HCT116 (cell line): ENCODE measurements around the gene NDUFS2. TPM values are rescaled to one million over a fixed set of nuclear protein-coding genes. Genes with fewer than 3 reads are reported as not detected.

Source experiments
- ATAC-seq: fragments of 200-7000 bp; cut with Tn5 transposase; 2 replicates; pipeline ENCODE4 v1.9.1; 2020; ENCODE audit warnings: mild to moderate bottlenecking, moderate library complexity
- BruUV-seq: library from RNA; stranded (reverse); fragments of 400-500 nt; replicated peaks from 2 replicates; lab custom pipeline; 2021; lab: Mats Ljungman, UMichigan
- CTCF ChIA-PET: fragments of 300-600 bp; sonication (Branson Sonifier 250); formaldehyde crosslinking; loops from one replicate; lab custom pipeline; 2021; ENCODE audit warnings: antibody characterized with exemption; lab: Charles Lee
- POLR2A ChIA-PET: fragments of 300-600, 350-600 bp; sonication (Branson Sonifier 250); formaldehyde crosslinking; loops from one replicate; lab custom pipeline; 2021; ENCODE audit warnings: antibody characterized with exemption; lab: Charles Lee
- RAD21 ChIA-PET, 2 experiments: fragments of 300-600 bp; sonication (Branson Sonifier 250); formaldehyde crosslinking; loops; one replicate each; lab custom pipeline; 2023; ENCODE audit warnings: low total read pairs in 2 of 2; ENCODE audit not compliant: uncharacterized antibody in 2 of 2, unreplicated experiment in 2 of 2, low non-redundant PET in 1 of 2; lab: Charles Lee
- DNase-seq: peaks from one replicate; pipeline ENCODE4 v3.0.0-alpha.2; 2010; ENCODE audit warnings: low read depth, low spot score
- H2AFZ ChIP-seq: fragments of 200-600 bp; shearing (Covaris generic), sonication (generic); 2 replicates; pipeline ENCODE4 v1.6.1; 2017; ENCODE audit warnings: low read depth, mixed run types, mixed read lengths, antibody characterized with exemption, low read length; ENCODE audit not compliant: poor library complexity, severe bottlenecking
- H3K27ac ChIP-seq: 2 replicates; pipeline ENCODE4 v1.5.1; 2012; ENCODE audit warnings: low read depth, low read length
- H3K27me3 ChIP-seq: fragments of 200-600 bp; sonication (generic); 2 replicates; pipeline ENCODE4 v1.6.1; 2016; ENCODE audit warnings: mixed run types, low read length, mixed read lengths; ENCODE audit not compliant: insufficient read depth
- H3K36me3 ChIP-seq, 2 experiments: fragments of 200-500 bp in 1 of 2; fragments of 200-600 bp in 1 of 2; sonication (Bioruptor generic) in 1 of 2; sonication (generic) in 1 of 2; 2 replicates each; pipeline versions ENCODE4 v1.5.1 to v1.6.1; 2014 to 2016; ENCODE audit warnings: low read length in 2 of 2, inconsistent platforms in 1 of 2, mixed read lengths in 1 of 2, mixed run types in 1 of 2; ENCODE audit not compliant: insufficient read depth in 2 of 2, control insufficient read depth in 1 of 2
- H3K4me1 ChIP-seq, 2 experiments: fragments of 200-600 bp in 1 of 2; sonication (generic) in 1 of 2; 2 replicates each; pipeline versions ENCODE4 v1.5.1 to v1.6.1; 2012 to 2017; ENCODE audit warnings: low read length in 2 of 2, inconsistent platforms in 1 of 2, mild to moderate bottlenecking in 1 of 2, mixed read lengths in 1 of 2, mixed run types in 1 of 2, moderate library complexity in 1 of 2; ENCODE audit not compliant: insufficient read depth in 2 of 2, control insufficient read depth in 1 of 2
- H3K4me2 ChIP-seq: fragments of 200-600 bp; sonication (generic); 2 replicates; pipeline ENCODE4 v1.6.1; 2017; ENCODE audit warnings: mixed run types, low read length, mixed read lengths
- H3K4me3 ChIP-seq, 2 experiments: fragments of 200-600 bp in 1 of 2; sonication (generic) in 1 of 2; replicated peaks in 1 of 2; 2 replicates each; pipeline ENCODE4 v1.5.1; 2011 to 2016; ENCODE audit warnings: low read length in 2 of 2, control low read depth in 1 of 2, low read depth in 1 of 2, mild to moderate bottlenecking in 1 of 2, mixed read lengths in 1 of 2, mixed run types in 1 of 2
- H3K79me2 ChIP-seq: fragments of 200-600 bp; sonication (generic); 2 replicates; pipeline ENCODE4 v1.6.1; 2017; ENCODE audit warnings: mild to moderate bottlenecking, mixed run types, low read length, moderate library complexity, mixed read lengths; ENCODE audit not compliant: insufficient read depth
- H3K9ac ChIP-seq: fragments of 200-600 bp; sonication (generic); 2 replicates; pipeline ENCODE4 v1.6.1; 2016; ENCODE audit warnings: low read length, mixed read lengths
- H3K9me2 ChIP-seq: fragments of 200-600 bp; sonication (generic), shearing (Covaris generic); 2 replicates; pipeline ENCODE4 v1.6.1; 2017; ENCODE audit warnings: mixed run types, mild to moderate bottlenecking, moderate library complexity; ENCODE audit not compliant: insufficient read depth
- H3K9me3 ChIP-seq, 2 experiments: fragments of 200-500 bp in 1 of 2; fragments of 200-600 bp in 1 of 2; sonication (Bioruptor generic) in 1 of 2; sonication (generic) in 1 of 2; 2 replicates each; pipeline ENCODE4 v1.6.1; 2014 to 2017; ENCODE audit warnings: low read length in 2 of 2, mixed read lengths in 2 of 2, inconsistent platforms in 1 of 2, low read depth in 1 of 2, mild to moderate bottlenecking in 1 of 2, mixed run types in 1 of 2, moderate library complexity in 1 of 2; ENCODE audit not compliant: control insufficient read depth in 1 of 2, insufficient read depth in 1 of 2
- H4K20me1 ChIP-seq: fragments of 200-600 bp; sonication (generic), shearing (Covaris generic); 2 replicates; pipeline ENCODE4 v1.6.1; 2017; ENCODE audit warnings: mixed run types, mild to moderate bottlenecking, moderate library complexity; ENCODE audit not compliant: insufficient read depth
- ATF3 ChIP-seq: IDR thresholded peaks from 2 replicates; pipeline ENCODE4 v1.6.1; 2012
- CBX3 ChIP-seq: IDR thresholded peaks from 2 replicates; pipeline ENCODE4 v1.6.1; 2012; ENCODE audit warnings: low read depth
- CEBPB ChIP-seq: IDR thresholded peaks from 2 replicates; pipeline ENCODE4 v1.6.1; 2012; ENCODE audit warnings: low read depth
- CTCF ChIP-seq, 3 experiments: fragments of 200-600 bp in 1 of 3; sonication (generic) in 1 of 3; IDR thresholded peaks in 2 of 3; conservative IDR thresholded peaks in 1 of 3; 2 replicates each; pipeline ENCODE4 v1.5.1; 2012 to 2017; ENCODE audit warnings: low read depth in 2 of 3, low read length in 2 of 3, antibody characterized with exemption in 1 of 3, borderline replicate concordance in 1 of 3, control low read depth in 1 of 3, mild to moderate bottlenecking in 1 of 3, mixed read lengths in 1 of 3, mixed run types in 1 of 3, moderate library complexity in 1 of 3; ENCODE audit not compliant: insufficient read depth in 1 of 3
- EGR1 ChIP-seq: IDR thresholded peaks from 2 replicates; pipeline ENCODE4 v1.6.1; 2012; ENCODE audit warnings: low read depth
- ELF1 ChIP-seq: IDR thresholded peaks from 2 replicates; pipeline ENCODE4 v1.6.1; 2012; ENCODE audit warnings: low read depth, borderline replicate concordance
- EZH2phosphoT487 ChIP-seq: fragments of 200-600 bp; IDR thresholded peaks from 2 replicates; pipeline ENCODE4 v1.6.1; 2018; ENCODE audit warnings: antibody characterized with exemption, borderline replicate concordance
- JUND ChIP-seq: IDR thresholded peaks from 2 replicates; pipeline ENCODE4 v1.6.1; 2012
- MAX ChIP-seq: IDR thresholded peaks from 2 replicates; pipeline ENCODE4 v1.6.1; 2012
- POLR2AphosphoS5 ChIP-seq: IDR thresholded peaks from 2 replicates; pipeline ENCODE4 v1.6.1; 2011; ENCODE audit warnings: mild to moderate bottlenecking, low read depth, low read length, moderate library complexity
- RAD21 ChIP-seq: IDR thresholded peaks from 2 replicates; pipeline ENCODE4 v1.6.1; 2012; ENCODE audit warnings: low read depth, mild to moderate bottlenecking
- REST ChIP-seq: IDR thresholded peaks from 2 replicates; pipeline ENCODE4 v1.6.1; 2012; ENCODE audit warnings: low read depth
- SP1 ChIP-seq: IDR thresholded peaks from 2 replicates; pipeline ENCODE4 v1.6.1; 2012; ENCODE audit warnings: low read depth
- SRF ChIP-seq: IDR thresholded peaks from 2 replicates; pipeline ENCODE4 v1.6.1; 2012; ENCODE audit warnings: low read depth
- TCF7L2 ChIP-seq: IDR thresholded peaks from 2 replicates; pipeline ENCODE4 v1.7.0; 2011; ENCODE audit warnings: borderline replicate concordance, inconsistent platforms; ENCODE audit not compliant: insufficient read depth, insufficient read length; ENCODE audit errors: extremely low read depth
- YY1 ChIP-seq: IDR thresholded peaks from 2 replicates; pipeline ENCODE4 v1.6.1; 2011; ENCODE audit warnings: low read length, low read depth, moderate library complexity, mild to moderate bottlenecking; ENCODE audit not compliant: insufficient replicate concordance; ENCODE audit errors: extremely low read depth
- ZBTB33 ChIP-seq: IDR thresholded peaks from 2 replicates; pipeline ENCODE4 v1.6.1; 2011; ENCODE audit warnings: mild to moderate bottlenecking, low read length, moderate library complexity; ENCODE audit not compliant: insufficient replicate concordance; ENCODE audit errors: extremely low read depth
- ZNF274 ChIP-seq: fragments of 200-500 bp; sonication (Bioruptor generic); IDR thresholded peaks from 2 replicates; pipeline ENCODE4 v1.6.1; 2014; ENCODE audit warnings: mild to moderate bottlenecking, low read depth, low read length, inconsistent platforms
- intact Hi-C: fragments of 100-400 bp; cut with micrococcal nuclease; formaldehyde crosslinking; loops from 2 replicates; pipeline ENCODE4 v1.10.0; 2022
- total RNA-seq: library from RNA; stranded (reverse); gene quantifications from one replicate; pipeline ENCODE4 v1.2.1, GENCODE V29; 2021; ENCODE audit not compliant: unreplicated experiment

NDUFS2 gene
- total RNA-seq, 1 experiment from 2014 or later = 82.7 TPM

- Histone ChIP-seq H3K4me1 (no peaks in the 10 kb centered on the region), H3K9me3 (peaks cover 0 to 4% of the 10 kb centered on the region in 2 experiments; a peak in 1 of 4 replicates), H3K27ac (no peak overlapping the region), H3K9ac (no peak overlapping the region), H3K4me3 (no peak overlapping the region), H3K9me2 (no peaks in the 10 kb centered on the region), H2AFZ (no peak overlapping the region), H3K79me2 (no peaks in the 10 kb centered on the region), H3K27me3 (no peaks in the 10 kb centered on the region), H3K36me3 (no peaks in the 10 kb centered on the region), H4K20me1 (no peaks in the 10 kb centered on the region), H3K4me2 (no peak overlapping the region)
- intact Hi-C loops = no loop called here
- ATAC-seq (no peak), DNase-seq (no peak)
- POLR2A ChIA-PET = no interaction called here
- RAD21 ChIA-PET = no interaction called here
- CTCF ChIA-PET = no interaction called here
- BruUV-seq = no TSS peak
- TF ChIP-seq POLR2AphosphoS5 = no peak
- TF ChIP-seq MAX = no peak
- no peak for TF ChIP-seq ATF3
- no peak for TF ChIP-seq ELF1
- TF ChIP-seq RAD21 = no peak
- TF ChIP-seq JUND = no peak
- TF ChIP-seq CEBPB = no peak
- TF ChIP-seq YY1 = no peak
- TF ChIP-seq CBX3 = no peak
- no peak for TF ChIP-seq TCF7L2
- TF ChIP-seq SRF = no peak
- TF ChIP-seq REST = no peak
- no peak for TF ChIP-seq SP1
- TF ChIP-seq ZBTB33 = no peak
- TF ChIP-seq EGR1 = no peak
- no peak for TF ChIP-seq CTCF (IDR thresholded peaks at IDR 0.05 in 2 of 3, conservative IDR thresholded peaks at IDR 0.05 in 1 of 3; ENCODE audit: borderline replicate concordance in 1 of 3, insufficient read depth in 1 of 3, low read depth in 2 of 3, low read length in 2 of 3)
- TF ChIP-seq EZH2phosphoT487 = no peak
- no peak for TF ChIP-seq ZNF274
These were observed 49.4 kb downstream of the NDUFS2 start for GRCh38 chr1:161251579-161251978.
